Endothelial cell of umbilical vein (primary cell): Measurements from ENCODE around the gene MBD3L2.

ENCODE experiments used
- JUN ChIP-seq: IDR thresholded peaks from 2 replicates; pipeline ENCODE4 v1.6.1; 2011; ENCODE audit warnings: borderline replicate concordance, low read depth; ENCODE audit not compliant: insufficient read length, insufficient read depth
- MAX ChIP-seq: IDR thresholded peaks from 2 replicates; pipeline ENCODE4 v1.6.1; 2011; ENCODE audit not compliant: insufficient read depth, insufficient read length
- POLR2A ChIP-seq: IDR thresholded peaks from 2 replicates; pipeline ENCODE4 v1.6.1; 2012; ENCODE audit warnings: low read depth, mild to moderate bottlenecking, control low read depth, low read length
- TF ChIP-seq, protein P1 (sequence below), 2 donors: IDR thresholded peaks; 1 replicate in 1 of 2; 2 replicates in 1 of 2; pipeline ENCODE4 v1.5.1; 2011; ENCODE audit warnings: low read length in 2 of 2, mild to moderate bottlenecking in 2 of 2, moderate library complexity in 2 of 2, control low read depth in 1 of 2, inconsistent platforms in 1 of 2, low read depth in 1 of 2; ENCODE audit not compliant: insufficient read depth in 1 of 2; ENCODE audit errors: extremely low read depth in 1 of 2

DNA sequence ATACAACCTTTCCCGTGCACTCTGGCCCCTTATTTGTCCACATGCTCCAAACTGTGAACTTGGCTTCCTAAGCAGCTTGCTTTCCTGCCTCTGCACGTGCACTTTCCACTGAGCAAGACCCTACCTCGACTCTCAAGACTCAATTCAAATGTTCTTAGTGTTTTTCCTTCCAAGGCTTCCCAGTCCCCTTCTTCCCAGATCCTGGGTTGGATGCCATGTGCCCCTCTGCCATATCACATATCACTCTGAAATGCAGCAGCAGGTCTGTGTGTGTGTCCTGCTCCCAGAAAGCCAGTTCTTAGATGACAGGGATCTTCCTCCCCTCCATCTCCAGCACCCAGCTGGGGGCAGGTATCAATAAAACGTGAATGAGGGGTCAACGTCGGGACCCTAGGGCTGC is 23.4 kb downstream of the MBD3L2 start:
- TF ChIP-seq, protein P1, sequence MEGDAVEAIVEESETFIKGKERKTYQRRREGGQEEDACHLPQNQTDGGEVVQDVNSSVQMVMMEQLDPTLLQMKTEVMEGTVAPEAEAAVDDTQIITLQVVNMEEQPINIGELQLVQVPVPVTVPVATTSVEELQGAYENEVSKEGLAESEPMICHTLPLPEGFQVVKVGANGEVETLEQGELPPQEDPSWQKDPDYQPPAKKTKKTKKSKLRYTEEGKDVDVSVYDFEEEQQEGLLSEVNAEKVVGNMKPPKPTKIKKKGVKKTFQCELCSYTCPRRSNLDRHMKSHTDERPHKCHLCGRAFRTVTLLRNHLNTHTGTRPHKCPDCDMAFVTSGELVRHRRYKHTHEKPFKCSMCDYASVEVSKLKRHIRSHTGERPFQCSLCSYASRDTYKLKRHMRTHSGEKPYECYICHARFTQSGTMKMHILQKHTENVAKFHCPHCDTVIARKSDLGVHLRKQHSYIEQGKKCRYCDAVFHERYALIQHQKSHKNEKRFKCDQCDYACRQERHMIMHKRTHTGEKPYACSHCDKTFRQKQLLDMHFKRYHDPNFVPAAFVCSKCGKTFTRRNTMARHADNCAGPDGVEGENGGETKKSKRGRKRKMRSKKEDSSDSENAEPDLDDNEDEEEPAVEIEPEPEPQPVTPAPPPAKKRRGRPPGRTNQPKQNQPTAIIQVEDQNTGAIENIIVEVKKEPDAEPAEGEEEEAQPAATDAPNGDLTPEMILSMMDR (IDR thresholded peaks at IDR 0.05; ENCODE audit: extremely low read depth in 1 of 2, insufficient read depth in 1 of 2, low read depth in 1 of 2, low read length in 2 of 2), result no peak
- TF ChIP-seq POLR2A, result no peak
- no peak for TF ChIP-seq MAX
- TF ChIP-seq JUN, result no peak
